ENCODE data around the gene FAN1.

FAN1 gene

DNA sequence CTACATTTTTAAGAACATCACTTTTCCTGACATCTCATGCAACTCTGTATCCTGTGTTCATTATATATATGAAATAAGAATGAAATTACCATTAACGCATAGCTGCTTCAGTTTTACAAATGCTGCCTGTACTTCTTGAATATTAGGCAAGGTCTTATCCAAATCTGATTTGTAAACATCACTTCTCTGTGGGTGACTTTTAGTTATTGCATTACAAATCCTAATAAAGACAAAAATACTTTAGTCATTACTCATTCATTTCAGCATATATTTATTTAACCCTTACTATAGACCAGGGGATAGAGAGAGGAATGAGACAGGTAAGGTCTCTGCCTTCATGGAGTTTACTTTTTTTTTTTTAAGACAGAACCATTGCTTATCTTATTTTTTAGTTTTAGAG, 51.0 kb downstream of the FAN1 start:
- Histone ChIP-seq H3K27me3 (replicated peaks in 2 of 5; ENCODE audit: control insufficient read depth in 4 of 5, insufficient read depth in 5 of 5, low read length in 4 of 5) (no peaks in the 10 kb centered on the region), H3K27ac (ENCODE audit: insufficient read depth in 1 of 2, low read depth in 1 of 2, low read length in 2 of 2, poor library complexity in 1 of 2, severe bottlenecking in 2 of 2) (peak overlapping the region in 1 of 2 experiments; percentile 16), H3K4me3 (ENCODE audit: control insufficient read depth in 1 of 7, extremely low read depth in 1 of 7, insufficient read depth in 4 of 7, low read depth in 2 of 7, low read length in 6 of 7) (no peak overlapping the region), H3K36me3 (ENCODE audit: control insufficient read depth in 4 of 4, insufficient read depth in 4 of 4, low read length in 3 of 4) (peaks cover 30 to 84% (median 53%) of the 10 kb centered on the region in 4 experiments), H3K9me3 (ENCODE audit: control extremely low read depth in 1 of 5, control insufficient read depth in 4 of 5, insufficient read depth in 2 of 5, low read depth in 1 of 5, low read length in 4 of 5) (peaks cover 0 to 6% (median 1%) of the 10 kb centered on the region in 5 experiments), H3K4me1 (ENCODE audit: control extremely low read depth in 1 of 4, control insufficient read depth in 4 of 4, insufficient read depth in 4 of 4, low read length in 3 of 4) (no peaks in the 10 kb centered on the region)
- ChIA-PET CTCF (no interaction called here), POLR2A (no interaction called here)
- no CpG with 5 or more reads among the region's 1 CpG for WGBS (ENCODE audit: insufficient coverage)
- DNase-seq: no peak

DNA sequence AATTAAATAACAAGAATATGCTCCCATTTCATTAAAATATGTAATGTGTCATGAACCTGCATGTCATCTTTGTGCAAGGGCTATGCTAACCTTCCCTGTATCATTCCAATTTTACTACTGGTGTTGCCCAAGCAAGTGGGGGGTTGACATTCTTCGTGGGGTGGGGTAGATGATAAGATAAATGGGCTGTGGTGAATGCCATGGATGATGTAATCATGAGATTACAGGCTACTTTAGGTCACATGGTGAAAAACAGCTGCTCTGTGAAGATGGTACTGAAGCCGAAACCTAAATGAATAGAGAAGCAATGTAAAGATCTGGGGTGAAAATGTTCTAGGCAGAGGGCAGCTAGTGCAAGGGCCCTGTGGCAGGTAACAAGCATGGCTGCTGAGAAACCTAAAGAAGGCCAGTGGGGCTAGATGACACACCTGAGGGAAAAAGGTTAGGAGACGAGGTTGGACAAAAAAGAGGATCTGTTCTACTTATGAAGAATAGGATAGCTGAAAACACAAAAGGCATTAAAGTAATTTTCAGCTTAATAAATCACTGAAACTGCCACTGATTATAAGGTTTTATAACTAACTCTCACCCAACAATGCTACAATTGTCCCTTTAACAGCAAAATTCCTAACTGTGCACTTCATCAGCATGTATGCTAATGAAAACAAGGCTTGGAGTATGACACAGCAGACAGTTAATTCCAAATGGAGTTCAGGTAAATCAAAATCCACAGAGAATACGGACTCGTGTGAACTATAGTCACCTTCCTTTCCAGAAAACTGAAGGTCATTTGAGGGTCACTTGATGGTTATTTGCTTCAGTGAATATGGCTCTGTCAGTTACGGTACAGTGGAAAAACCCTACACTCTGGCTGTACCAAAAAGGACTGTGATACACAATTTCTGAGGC, 52.8 kb downstream of the FAN1 start:
- H3K36me3 ChIP-seq (ENCODE audit: control insufficient read depth in 4 of 4, insufficient read depth in 4 of 4, low read length in 3 of 4): peaks cover 32 to 81% (median 52%) of the 10 kb centered on the region in 4 experiments
- ChIA-PET POLR2A (no interaction called here), CTCF (no interaction called here)

DNA sequence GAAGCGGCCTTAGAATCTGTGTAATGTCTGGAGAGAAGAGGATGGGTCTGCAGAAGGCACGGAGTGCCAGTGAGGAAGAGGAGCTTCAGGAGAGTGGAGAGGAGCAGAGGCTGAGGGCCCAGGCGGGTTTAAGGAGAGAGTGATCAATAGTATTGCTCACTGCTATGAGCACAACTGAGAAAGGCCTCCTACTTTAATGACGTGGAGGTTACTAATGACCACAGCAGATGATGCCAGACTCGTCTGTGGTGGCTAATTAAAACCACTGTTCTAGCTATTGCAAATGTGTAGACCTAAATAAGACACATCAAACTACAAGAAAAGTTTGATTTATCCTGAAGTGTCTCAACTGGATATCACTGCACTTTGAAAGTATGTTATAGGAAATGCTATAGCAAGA, 54.5 kb downstream of the FAN1 start:
- ChIA-PET CTCF (no interaction called here), POLR2A (interaction anchor here (0.6 kb wide), 1 partner anchor 7 kb away, joined by 3 read pairs; no protein-coding TSS in a partner anchor)
- no peak for DNase-seq
- whole genome bisulfite sequencing (ENCODE audit: insufficient coverage): 100% methylated on average over 4 of the region's 5 CpGs
- no peaks in the 10 kb centered on the region for H3K27me3 ChIP-seq (replicated peaks in 2 of 5; ENCODE audit: control insufficient read depth in 4 of 5, insufficient read depth in 5 of 5, low read length in 4 of 5)
- H3K36me3 ChIP-seq (ENCODE audit: control insufficient read depth in 4 of 4, insufficient read depth in 4 of 4, low read length in 3 of 4): peaks cover 30 to 74% (median 45%) of the 10 kb centered on the region in 4 experiments
- no peaks in the 10 kb centered on the region for H3K9me3 ChIP-seq (ENCODE audit: control extremely low read depth in 1 of 5, control insufficient read depth in 4 of 5, insufficient read depth in 2 of 5, low read depth in 1 of 5, low read length in 4 of 5)
- no peaks in the 10 kb centered on the region for H3K4me1 ChIP-seq (ENCODE audit: control extremely low read depth in 1 of 4, control insufficient read depth in 4 of 4, insufficient read depth in 4 of 4, low read length in 3 of 4)
- no peak overlapping the region for H3K27ac ChIP-seq (ENCODE audit: insufficient read depth in 1 of 2, low read depth in 1 of 2, low read length in 2 of 2, poor library complexity in 1 of 2, severe bottlenecking in 2 of 2)
- H3K4me3 ChIP-seq (ENCODE audit: control insufficient read depth in 1 of 7, extremely low read depth in 1 of 7, insufficient read depth in 4 of 7, low read depth in 2 of 7, low read length in 6 of 7): no peak overlapping the region

More for the DNA sequence above, 52.8 kb downstream of the FAN1 start:
- no peak overlapping the region for H3K4me3 ChIP-seq (ENCODE audit: control insufficient read depth in 1 of 7, extremely low read depth in 1 of 7, insufficient read depth in 4 of 7, low read depth in 2 of 7, low read length in 6 of 7)
- H3K9me3 ChIP-seq (ENCODE audit: control extremely low read depth in 1 of 5, control insufficient read depth in 4 of 5, insufficient read depth in 2 of 5, low read depth in 1 of 5, low read length in 4 of 5): peaks cover 0 to 1% (median 0%) of the 10 kb centered on the region in 5 experiments
- DNase-seq: no peak
- no peak overlapping the region for H3K27ac ChIP-seq (ENCODE audit: insufficient read depth in 1 of 2, low read depth in 1 of 2, low read length in 2 of 2, poor library complexity in 1 of 2, severe bottlenecking in 2 of 2)
- H3K4me1 ChIP-seq (ENCODE audit: control extremely low read depth in 1 of 4, control insufficient read depth in 4 of 4, insufficient read depth in 4 of 4, low read length in 3 of 4): no peaks in the 10 kb centered on the region
- WGBS (ENCODE audit: insufficient coverage): 96% methylated on average over 4 of the region's 6 CpGs
- no peaks in the 10 kb centered on the region for H3K27me3 ChIP-seq (replicated peaks in 2 of 5; ENCODE audit: control insufficient read depth in 4 of 5, insufficient read depth in 5 of 5, low read length in 4 of 5)

GRCh38 chr15:30962079-30962478, 58.4 kb downstream of the FAN1 start:
- ChIA-PET POLR2A (interaction anchor here (1.0 kb wide), 1 partner anchor 9 kb away, joined by 8 read pairs; no protein-coding TSS in a partner anchor), CTCF (interaction anchor here (1.4 to 2.1 kb wide), 2 partner anchors 18 to 23 kb away, joined by 4 to 5 read pairs; no protein-coding TSS in a partner anchor)
- peak in 2 of 3 donors; percentile 9 to 24 for DNase-seq
- Histone ChIP-seq H3K9me3 (ENCODE audit: control extremely low read depth in 1 of 5, control insufficient read depth in 4 of 5, insufficient read depth in 2 of 5, low read depth in 1 of 5, low read length in 4 of 5) (no peaks in the 10 kb centered on the region), H3K36me3 (ENCODE audit: control insufficient read depth in 4 of 4, insufficient read depth in 4 of 4, low read length in 3 of 4) (peaks cover 18 to 58% (median 41%) of the 10 kb centered on the region in 4 experiments), H3K4me3 (ENCODE audit: control insufficient read depth in 1 of 7, extremely low read depth in 1 of 7, insufficient read depth in 4 of 7, low read depth in 2 of 7, low read length in 6 of 7) (no peak overlapping the region), H3K27ac (ENCODE audit: insufficient read depth in 1 of 2, low read depth in 1 of 2, low read length in 2 of 2, poor library complexity in 1 of 2, severe bottlenecking in 2 of 2) (no peak overlapping the region), H3K4me1 (ENCODE audit: control extremely low read depth in 1 of 4, control insufficient read depth in 4 of 4, insufficient read depth in 4 of 4, low read length in 3 of 4) (no peaks in the 10 kb centered on the region), H3K27me3 (replicated peaks in 2 of 5; ENCODE audit: control insufficient read depth in 4 of 5, insufficient read depth in 5 of 5, low read length in 4 of 5) (no peaks in the 10 kb centered on the region)

- ChIA-PET CTCF (interaction anchor here (1.4 to 1.9 kb wide), 2 partner anchors 15 to 22 kb away, joined by 4 to 5 read pairs; no protein-coding TSS in a partner anchor), POLR2A (interaction anchor here (1.0 to 1.1 kb wide), 2 partner anchors 10 to 41 kb away, joined by 4 to 8 read pairs; no protein-coding TSS in a partner anchor)
- DNase-seq: no peak
- no peaks in the 10 kb centered on the region for H3K9me3 ChIP-seq (ENCODE audit: control extremely low read depth in 1 of 5, control insufficient read depth in 4 of 5, insufficient read depth in 2 of 5, low read depth in 1 of 5, low read length in 4 of 5)
- no peak overlapping the region for H3K27ac ChIP-seq (ENCODE audit: insufficient read depth in 1 of 2, low read depth in 1 of 2, low read length in 2 of 2, poor library complexity in 1 of 2, severe bottlenecking in 2 of 2)
- 92% methylated on average over 2 of the region's 3 CpGs for WGBS (ENCODE audit: insufficient coverage)
- peaks cover 18 to 54% (median 40%) of the 10 kb centered on the region in 4 experiments for H3K36me3 ChIP-seq (ENCODE audit: control insufficient read depth in 4 of 4, insufficient read depth in 4 of 4, low read length in 3 of 4)
- H3K4me3 ChIP-seq (ENCODE audit: control insufficient read depth in 1 of 7, extremely low read depth in 1 of 7, insufficient read depth in 4 of 7, low read depth in 2 of 7, low read length in 6 of 7): no peak overlapping the region
- H3K4me1 ChIP-seq (ENCODE audit: control extremely low read depth in 1 of 4, control insufficient read depth in 4 of 4, insufficient read depth in 4 of 4, low read length in 3 of 4): no peaks in the 10 kb centered on the region
- H3K27me3 ChIP-seq (replicated peaks in 2 of 5; ENCODE audit: control insufficient read depth in 4 of 5, insufficient read depth in 5 of 5, low read length in 4 of 5): no peaks in the 10 kb centered on the region
Observed at GRCh38 chr15:30962659-30963058, 58.9 kb downstream of the FAN1 start.

DNA sequence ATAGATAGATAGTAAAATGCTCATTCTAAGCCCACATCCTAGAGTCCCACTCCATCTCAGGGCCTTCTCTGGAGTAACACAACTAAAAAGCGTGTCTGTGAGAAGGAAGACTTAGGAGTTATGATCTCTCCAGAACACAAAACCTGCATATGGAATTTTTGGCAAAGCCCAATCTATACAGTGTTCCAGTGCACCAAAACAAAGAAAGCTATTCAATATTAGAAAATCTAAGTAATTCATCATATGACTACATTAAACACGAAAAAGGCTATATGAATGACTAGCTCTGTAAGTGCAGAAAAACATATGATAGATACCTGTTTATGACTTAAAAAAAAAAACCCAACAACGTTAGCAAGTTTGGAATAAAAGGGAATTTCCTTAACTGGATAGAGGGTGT, 60.0 kb downstream of the FAN1 start:
- H3K4me1 ChIP-seq (ENCODE audit: control extremely low read depth in 1 of 4, control insufficient read depth in 4 of 4, insufficient read depth in 4 of 4, low read length in 3 of 4): no peaks in the 10 kb centered on the region
- CTCF ChIA-PET: interaction anchor here (1.4 to 1.9 kb wide), 2 partner anchors 16 to 21 kb away, joined by 4 to 5 read pairs; no protein-coding TSS in a partner anchor
- H3K36me3 ChIP-seq (ENCODE audit: control insufficient read depth in 4 of 4, insufficient read depth in 4 of 4, low read length in 3 of 4): peaks cover 11 to 47% (median 33%) of the 10 kb centered on the region in 4 experiments
- no peak overlapping the region for H3K27ac ChIP-seq (ENCODE audit: insufficient read depth in 1 of 2, low read depth in 1 of 2, low read length in 2 of 2, poor library complexity in 1 of 2, severe bottlenecking in 2 of 2)
- no peaks in the 10 kb centered on the region for H3K9me3 ChIP-seq (ENCODE audit: control extremely low read depth in 1 of 5, control insufficient read depth in 4 of 5, insufficient read depth in 2 of 5, low read depth in 1 of 5, low read length in 4 of 5)
- no peaks in the 10 kb centered on the region for H3K27me3 ChIP-seq (replicated peaks in 2 of 5; ENCODE audit: control insufficient read depth in 4 of 5, insufficient read depth in 5 of 5, low read length in 4 of 5)
- POLR2A ChIA-PET: interaction anchor here (1.1 kb wide), 1 partner anchor 42 kb away, joined by 4 read pairs; no protein-coding TSS in a partner anchor
- 100% methylated on average over 1 of the region's 3 CpGs for WGBS (ENCODE audit: insufficient coverage)
- no peak overlapping the region for H3K4me3 ChIP-seq (ENCODE audit: control insufficient read depth in 1 of 7, extremely low read depth in 1 of 7, insufficient read depth in 4 of 7, low read depth in 2 of 7, low read length in 6 of 7)
- DNase-seq: no peak

- CTCF ChIA-PET: interaction anchor here (1.1 kb wide), 1 partner anchor 159 kb away, joined by 3 read pairs; no protein-coding TSS in a partner anchor
- no peak overlapping the region for H3K4me3 ChIP-seq (ENCODE audit: control insufficient read depth in 1 of 7, extremely low read depth in 1 of 7, insufficient read depth in 4 of 7, low read depth in 2 of 7, low read length in 6 of 7)
- no peak overlapping the region for H3K27ac ChIP-seq (ENCODE audit: insufficient read depth in 1 of 2, low read depth in 1 of 2, low read length in 2 of 2, poor library complexity in 1 of 2, severe bottlenecking in 2 of 2)
- H3K4me1 ChIP-seq (ENCODE audit: control extremely low read depth in 1 of 4, control insufficient read depth in 4 of 4, insufficient read depth in 4 of 4, low read length in 3 of 4): no peaks in the 10 kb centered on the region
- H3K27me3 ChIP-seq (replicated peaks in 2 of 5; ENCODE audit: control insufficient read depth in 4 of 5, insufficient read depth in 5 of 5, low read length in 4 of 5): no peaks in the 10 kb centered on the region
- POLR2A ChIA-PET: no interaction called here
- 100% methylated on average over 1 of the region's 2 CpGs for WGBS (ENCODE audit: insufficient coverage)
- H3K36me3 ChIP-seq (ENCODE audit: control insufficient read depth in 4 of 4, insufficient read depth in 4 of 4, low read length in 3 of 4): peaks cover 16 to 45% (median 28%) of the 10 kb centered on the region in 4 experiments
- H3K9me3 ChIP-seq (ENCODE audit: control extremely low read depth in 1 of 5, control insufficient read depth in 4 of 5, insufficient read depth in 2 of 5, low read depth in 1 of 5, low read length in 4 of 5): no peaks in the 10 kb centered on the region
- no peak for DNase-seq
Observed at GRCh38 chr15:30969724-30970123, 66.0 kb downstream of the FAN1 start.

Measured in common myeloid progenitor, CD34-positive (primary cell).